ENCODE data around the gene EFCAB6.

- TF ChIP-seq CTCF (IDR thresholded peaks at IDR 0.05; ENCODE audit: low read length), result no peak
- no peak for TF ChIP-seq EZH2 (IDR thresholded peaks at IDR 0.05; ENCODE audit: borderline replicate concordance, low read length)
Observed at GRCh38 chr22:43706571-43707328, 105.4 kb downstream of the EFCAB6 start.
